Umbilical cord (tissue), 2 donors: ENCODE measurements around the gene PRKAG2. TPM values are rescaled to one million over a fixed set of nuclear protein-coding genes. Genes with fewer than 3 reads are reported as not detected.
A peak's percentile ranks its signal among the peaks of the same experiment; 100 is the strongest.

Source experiments
- DNase-seq: peaks from one replicate; pipeline ENCODE4 v3.0.0-alpha.2; 2015; ENCODE audit warnings: low spot score
- total RNA-seq: library from RNA; depleted of rRNA; stranded (reverse); fragments of >200 nt; gene quantifications from one replicate; pipeline ENCODE4 v1.2.3, GENCODE V29; 2014; ENCODE audit warnings: low replicate concordance; ENCODE audit not compliant: insufficient read depth

Gene PRKAG2
- total RNA-seq, 1 donor from 2014 or later, result 71.7 TPM

DNA sequence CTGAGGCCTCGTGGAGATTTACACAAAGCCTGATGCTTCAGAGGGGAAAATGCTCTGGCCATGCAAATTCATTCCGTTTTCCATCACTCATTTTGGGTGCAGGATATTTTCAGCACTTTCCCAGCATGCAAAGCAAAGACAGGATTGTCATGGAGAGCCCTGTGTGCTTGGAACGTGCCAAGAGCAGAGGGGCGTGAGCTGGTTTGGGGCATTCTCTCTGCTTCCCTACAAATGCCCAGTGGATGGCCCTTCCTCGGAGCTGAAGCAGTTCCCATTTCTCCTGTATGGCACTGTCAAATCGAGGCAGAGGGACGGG is 164.1 kb downstream of the PRKAG2 start:
- peak; percentile 54 for DNase-seq

DNA sequence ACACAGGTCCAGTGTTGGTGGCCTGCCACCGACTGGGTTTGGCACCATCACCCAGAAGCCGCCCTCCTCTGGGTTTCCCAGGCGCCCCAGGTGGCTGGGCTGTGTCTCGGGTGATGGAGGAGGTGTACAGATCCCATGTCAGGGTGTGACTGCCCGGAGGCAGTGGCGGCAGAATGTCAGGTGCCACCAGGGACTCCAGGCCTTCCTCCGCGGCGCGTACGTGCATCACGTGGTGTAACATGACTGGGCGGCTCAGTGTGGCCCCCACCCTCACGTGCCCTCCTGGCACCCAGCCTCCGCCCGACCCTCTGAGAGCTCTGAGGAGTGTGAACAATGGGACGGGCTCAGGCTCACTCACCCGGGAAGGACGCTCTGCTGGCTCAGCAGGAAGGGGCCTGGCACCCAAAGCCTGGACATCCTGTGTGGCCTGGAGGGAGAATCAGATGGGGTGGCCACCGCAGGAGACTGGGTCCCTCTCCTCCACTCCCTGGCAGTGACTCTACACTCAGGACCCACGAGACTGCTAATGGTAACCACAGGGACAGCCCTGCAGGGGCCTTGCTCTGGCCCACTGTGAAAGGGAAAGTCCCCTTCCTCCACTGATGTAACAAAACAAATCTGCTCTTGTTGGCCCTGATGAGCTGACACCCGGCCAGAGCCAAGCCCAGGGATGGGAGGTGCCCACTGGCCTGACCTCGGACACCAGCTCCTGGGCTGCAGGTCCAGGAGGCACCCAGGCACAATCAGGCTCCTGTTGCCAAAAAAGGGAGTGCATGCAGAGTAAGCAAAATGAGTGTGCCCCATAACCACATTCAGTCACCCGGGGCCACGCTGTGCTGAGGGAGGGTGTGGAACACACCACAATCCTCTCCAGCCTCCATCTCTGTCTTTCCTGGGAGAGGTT is 164.8 kb downstream of the PRKAG2 start:
- DNase-seq, result no peak

DNA sequence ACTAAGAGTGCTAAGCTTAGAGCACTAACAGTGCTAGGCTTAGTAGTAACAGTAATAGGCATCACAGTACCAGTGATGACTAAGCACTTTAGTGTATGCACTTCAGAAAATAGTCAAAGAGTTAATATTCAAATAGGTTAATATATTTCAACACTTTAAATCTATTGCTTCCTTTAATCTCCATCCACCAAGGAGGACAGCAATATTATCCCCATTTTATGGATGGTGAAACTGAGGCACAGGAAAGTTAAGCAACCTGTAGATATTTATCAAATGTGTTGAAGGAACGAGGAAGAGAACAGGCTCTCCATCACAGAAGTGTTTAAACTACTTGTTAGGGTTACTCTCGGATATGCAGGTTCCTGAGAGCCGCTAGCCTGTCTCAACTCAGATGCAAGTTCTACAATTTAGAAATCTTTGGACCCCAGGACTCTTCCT is 165.5 kb downstream of the PRKAG2 start:
- DNase-seq, result no peak

DNA sequence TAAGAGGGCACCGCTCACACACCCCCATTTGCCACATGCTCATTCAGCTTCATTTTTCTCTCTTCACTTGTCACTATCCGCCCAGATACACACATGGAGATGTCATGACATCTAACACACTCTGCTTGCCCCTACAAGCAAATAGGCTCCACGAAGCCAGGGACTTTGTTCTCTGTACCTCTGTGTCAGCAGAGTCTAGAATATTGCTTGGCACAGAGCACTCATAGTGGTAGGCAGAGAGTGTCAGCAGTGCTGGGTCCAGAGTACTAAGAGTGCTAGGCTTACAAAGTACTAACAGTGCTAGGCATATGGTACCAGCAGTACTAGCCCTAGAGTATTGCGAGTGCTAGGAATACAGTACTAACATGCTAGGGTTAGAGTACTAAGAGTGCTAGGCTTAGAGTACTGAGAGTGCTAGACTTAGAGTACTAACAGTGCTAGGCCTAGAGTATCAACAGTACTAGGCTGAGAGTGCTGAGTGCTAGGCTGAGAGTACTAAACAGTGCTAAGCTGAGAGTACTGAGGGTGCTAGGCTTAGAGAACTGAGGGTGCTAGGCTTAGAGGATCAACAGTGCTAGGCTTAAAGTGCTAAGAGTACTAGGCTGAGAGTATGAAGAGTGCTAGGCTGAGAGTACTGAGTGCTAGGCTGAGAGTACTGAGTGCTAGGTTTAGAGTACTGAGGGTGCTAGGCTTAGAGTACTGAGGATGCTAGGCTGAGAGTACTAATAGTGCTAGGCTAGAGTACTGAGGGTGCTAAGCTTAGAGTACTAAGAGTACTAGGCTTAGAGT is 166.1 kb downstream of the PRKAG2 start:
- no peak for DNase-seq

DNA sequence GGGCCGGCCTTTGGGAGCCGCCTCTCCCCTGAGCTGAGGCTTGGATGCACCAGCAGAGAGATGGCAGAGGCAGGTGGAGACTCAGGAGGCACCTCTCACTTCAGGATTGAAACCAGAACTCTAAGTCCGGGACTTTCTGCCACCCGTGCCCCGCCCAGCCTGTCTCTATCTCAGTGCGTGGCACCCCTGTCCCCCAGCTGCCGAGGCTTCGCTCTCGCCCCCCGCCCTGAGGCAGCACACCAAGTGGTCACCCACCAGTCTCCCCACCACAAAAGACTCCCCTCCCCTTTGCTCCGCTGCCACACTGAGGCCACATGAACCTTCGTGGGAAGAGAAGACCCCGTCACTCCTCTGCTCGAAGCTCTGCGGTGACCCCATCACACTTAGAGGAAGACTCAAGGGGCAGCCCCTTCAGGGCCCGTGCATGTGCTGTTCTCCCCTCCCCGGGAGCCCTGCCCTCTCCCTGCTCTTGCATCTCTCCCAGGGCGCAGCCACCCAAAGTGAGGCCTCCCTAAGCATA is 166.7 kb downstream of the PRKAG2 start:
- no peak for DNase-seq

DNA sequence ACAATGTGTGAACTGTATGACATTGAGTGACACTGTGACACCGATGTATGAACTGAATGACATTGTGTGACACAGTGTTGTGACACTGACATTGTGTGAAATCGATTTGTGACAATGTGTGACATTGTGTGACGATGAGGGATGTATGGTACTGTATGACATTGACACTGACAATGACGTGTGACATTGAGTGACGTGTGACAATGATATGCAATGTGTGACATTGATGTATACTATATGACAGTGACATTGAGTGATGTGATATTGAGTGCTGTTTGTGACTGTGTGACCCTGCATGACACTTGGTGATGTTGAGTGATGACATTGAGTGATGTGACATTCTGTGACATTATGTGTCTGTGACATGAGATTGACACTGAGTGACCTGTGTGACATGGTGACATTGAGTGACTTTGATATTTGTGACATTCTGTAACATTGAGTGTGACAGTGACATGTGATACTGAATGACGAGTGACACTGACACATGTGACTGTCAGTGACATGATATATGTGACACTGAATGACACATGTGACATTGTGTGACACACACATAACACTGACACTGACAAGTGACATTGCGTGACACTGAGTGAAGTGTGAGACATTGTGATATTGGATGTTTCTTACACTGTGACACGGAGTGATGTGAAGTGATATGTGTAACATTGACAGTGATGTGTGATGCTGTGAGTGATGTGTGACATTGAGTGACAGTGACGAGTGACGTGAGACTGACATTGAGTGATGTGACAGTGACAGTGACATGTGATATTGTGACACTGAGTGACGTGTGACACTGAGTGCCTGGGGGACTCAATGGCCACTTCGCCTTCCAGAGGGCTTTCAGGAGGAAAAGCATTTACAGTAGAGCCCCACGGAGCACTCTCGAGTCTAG is 167.5 kb downstream of the PRKAG2 start:
- no peak for DNase-seq

DNA sequence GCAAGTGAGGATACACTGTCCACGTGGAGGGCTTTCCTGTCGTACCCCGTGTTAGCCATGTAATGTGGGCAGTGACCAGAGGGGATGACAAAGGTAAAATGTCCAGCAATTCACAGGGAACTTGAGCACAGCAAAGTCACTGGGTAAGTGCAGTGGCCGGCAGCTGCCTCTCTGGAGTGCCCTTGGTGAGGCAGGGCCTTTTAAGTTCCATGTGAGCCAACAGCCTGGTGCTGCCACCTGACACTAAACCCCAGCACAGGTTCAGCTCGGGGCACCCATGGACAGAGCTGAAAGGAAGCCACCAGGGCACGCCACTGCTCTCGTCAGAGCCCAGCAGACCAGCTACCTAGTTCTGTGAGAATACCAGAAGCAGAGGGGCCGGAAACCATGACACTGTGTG is 168.3 kb downstream of the PRKAG2 start:
- no peak for DNase-seq

DNA sequence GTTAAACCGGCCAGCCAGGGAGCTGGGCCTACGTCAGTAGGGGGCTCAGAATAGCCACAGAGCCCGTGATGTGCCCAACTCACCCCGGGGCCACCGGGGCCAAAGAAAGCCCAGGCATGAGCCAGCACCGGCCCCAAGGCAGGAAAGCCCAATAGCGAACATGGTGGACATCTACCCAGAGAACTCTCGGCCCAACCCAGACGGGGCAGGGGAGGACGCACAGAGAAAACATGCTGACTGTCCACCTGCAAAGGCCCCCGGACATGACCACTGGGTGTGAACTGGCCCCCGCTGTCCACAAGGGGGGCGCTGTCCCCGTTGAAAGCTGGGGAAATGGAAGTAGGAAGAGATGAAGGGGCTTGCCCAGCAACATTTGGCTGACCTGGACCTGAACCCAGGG is 169.2 kb downstream of the PRKAG2 start:
- DNase-seq, result no peak

DNA sequence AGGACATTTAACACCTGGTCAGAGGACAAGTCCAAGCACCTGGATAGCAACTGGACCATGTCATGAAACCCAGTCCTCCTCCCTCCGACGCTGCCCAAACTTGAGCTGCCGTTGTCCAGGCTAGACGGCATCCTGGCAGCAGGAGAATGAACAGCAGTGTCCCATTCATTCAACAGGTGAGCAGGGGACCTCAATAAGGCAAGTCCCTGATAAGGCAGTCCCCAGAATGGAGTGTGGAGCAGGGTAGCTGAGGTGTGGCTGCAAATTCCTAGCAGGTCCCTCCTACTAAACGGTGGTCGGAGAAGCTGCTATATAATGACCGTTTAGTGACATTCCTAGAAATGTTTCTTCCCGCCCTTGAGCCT is 169.8 kb downstream of the PRKAG2 start:
- no peak for DNase-seq

DNA sequence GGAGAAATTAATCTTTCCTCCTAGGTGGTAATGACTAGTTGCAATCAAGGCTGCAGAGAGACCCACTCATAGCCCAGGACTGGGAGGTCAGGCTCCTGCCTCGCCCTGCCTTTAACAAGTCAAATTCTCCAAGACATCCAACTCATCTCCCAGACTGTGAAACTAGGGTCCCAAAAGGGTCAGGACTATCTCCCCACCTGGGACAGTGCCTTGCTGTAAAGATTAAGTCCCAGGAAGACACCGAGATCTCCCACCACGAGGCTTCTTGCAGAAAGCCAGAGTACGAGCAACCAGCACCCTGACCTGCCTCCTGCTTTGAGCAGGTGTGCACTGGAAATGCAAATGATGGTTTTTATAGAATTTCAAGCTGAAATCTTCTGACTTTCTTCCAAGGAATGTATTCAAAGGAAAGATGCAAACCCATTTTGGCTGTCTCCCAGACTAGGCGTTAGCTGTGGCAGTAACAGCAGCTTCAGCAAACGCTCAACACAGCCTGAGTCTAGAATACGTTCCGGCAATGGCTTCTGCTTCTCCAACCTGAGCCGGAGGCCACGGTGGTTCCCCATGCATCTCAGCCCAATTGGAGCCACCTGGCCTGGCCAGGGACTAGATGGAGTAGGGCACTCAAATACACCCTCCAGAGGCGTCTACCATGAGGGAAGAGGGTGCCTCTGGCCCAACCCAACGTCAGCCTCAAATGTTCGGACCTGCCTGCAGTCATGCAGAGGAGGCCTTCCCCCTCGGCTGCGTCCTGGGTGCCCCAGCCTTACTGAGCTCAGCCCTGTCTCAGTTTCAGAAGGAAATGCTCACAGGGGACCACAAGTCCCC is 170.4 kb downstream of the PRKAG2 start:
- DNase-seq, result peak; percentile 81

DNA sequence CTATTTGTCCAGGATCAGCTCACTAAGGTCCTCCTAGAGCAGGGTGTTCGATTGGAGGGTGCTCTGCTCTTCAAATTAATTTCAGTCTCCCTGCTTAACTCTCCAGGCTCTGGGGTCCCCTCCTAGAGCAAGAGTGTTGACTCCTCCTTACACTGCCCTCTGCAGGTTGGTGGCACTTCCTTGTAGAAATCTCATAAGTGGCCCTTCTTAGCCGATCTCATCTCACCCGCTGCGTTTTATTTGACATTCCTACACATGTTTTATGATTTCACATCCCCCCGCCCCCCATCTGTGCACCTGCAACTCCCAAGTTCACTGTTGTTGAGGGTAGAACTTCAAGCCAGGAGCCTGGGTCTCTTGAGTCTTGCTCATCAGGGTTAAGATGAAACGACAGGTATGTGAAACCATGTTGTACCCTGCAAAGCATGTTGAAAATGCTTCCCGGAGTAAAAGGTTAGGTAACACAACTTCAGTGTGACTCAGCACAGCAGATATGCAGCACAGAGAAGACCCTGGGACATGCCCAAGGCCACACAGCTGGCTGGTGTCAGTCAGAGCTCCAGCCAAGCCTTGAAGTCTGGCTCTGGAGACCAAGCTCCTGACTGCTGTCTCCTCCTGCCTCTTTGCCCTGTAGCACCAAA is 171.2 kb downstream of the PRKAG2 start:
- peak; percentile 58 for DNase-seq

DNA sequence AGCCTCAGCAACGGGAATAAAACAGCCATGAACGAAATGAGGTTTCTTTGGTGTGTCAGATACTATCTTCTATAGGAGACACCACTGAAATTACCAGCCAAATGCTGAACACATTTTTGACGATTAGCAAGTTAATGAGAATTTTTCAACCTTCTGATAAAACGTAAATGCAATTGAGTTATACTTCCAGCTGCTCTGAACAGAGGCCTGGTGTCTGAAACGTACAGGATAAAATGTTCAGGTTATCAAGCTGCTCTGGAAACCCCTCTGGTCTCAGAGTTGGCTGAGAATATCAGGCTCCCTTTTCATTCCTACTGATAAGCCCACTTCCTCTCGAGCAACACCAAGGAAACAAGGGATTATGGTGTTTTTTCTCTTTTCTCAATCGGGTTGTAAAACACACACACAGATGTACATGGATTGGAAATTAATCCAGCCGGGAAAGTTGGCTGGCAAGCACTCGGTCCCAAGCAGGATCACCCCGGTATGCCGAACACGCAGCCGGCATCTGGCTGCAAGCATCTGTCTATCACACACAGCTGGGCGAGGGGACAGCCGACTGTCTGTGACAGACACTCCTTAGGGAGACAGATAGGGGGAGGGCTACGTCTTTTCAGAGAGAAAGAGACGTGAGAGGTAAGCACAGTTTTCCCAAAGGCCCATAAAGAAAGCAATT is 171.8 kb downstream of the PRKAG2 start:
- peak; percentile 52 for DNase-seq

DNA sequence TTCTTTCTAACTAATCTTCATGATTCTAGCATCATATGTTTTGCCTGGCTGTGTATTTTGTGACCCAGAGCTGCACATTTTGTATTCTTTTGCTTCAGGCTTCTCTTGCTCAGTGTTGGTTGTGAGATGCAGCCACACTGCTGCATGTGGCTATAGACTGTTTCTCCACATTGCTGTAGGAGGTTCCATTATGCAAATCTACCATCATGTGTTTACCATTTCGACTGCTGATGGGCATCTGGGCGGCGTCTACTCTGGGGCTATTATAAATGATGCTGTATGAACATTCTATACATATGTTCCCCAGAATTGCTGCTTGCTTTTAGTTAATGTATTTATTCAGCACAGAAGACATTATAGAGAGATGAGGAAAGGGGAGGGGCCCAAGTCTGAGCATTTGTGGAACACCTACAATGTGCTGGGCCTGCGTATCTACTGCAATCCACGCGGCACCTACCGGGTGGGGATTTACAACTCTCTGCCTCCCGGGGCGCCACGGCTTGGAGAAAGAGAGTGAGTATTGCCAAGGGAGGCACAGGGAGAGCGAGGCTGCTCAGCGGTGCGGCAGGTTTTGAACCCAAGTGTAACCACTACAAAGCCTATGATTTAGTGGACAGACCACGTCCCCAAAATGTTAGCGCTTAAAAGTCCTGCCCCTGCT is 172.5 kb downstream of the PRKAG2 start:
- no peak for DNase-seq

DNA sequence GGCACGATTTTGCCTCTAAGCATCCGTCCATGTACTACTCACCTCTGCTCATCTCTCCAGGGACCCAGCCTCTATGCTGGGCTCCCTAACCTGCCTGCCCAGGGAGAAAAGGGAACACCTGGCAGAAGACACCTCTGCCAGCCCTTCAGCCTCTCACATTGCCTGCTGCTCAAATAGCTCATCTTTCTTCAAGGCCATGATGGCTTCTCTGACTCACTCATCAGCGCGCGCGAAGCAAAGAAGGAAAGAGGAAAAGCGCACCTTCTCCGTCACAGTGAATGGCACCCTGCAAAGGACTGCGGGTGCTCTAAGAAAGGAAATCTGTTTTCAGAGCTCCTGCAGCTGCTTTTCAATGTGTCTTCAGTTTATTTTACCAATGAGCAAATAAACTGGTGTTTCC is 174.0 kb downstream of the PRKAG2 start:
- DNase-seq, result no peak

DNA sequence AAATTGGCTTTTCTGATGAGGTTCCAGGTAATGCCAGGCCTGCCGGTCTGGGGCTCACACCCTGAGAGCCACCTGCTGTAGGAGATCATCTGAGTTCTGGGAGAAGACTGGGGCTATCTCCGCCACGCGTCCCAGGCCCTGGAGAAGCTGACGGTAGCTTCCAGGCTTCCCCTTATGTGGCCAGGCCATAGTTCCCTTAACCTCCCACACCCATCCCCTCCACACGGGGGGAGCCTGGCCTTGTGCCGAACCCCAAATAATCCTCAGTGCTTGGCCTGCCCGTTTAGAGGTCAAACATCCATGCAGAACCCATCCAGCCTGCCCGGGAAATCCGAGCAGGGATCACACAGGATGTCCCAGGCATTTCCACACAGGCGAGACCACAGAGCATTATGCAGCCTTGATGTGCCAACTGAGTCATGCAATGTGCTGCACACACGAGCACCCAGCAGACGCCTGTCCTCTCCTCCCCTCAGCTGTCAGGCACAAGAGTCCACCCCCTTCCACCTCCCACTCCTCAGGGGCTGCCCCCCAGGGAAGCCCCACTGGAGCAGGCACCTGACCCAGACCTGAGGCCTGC is 176.2 kb downstream of the PRKAG2 start:
- no peak for DNase-seq

DNA sequence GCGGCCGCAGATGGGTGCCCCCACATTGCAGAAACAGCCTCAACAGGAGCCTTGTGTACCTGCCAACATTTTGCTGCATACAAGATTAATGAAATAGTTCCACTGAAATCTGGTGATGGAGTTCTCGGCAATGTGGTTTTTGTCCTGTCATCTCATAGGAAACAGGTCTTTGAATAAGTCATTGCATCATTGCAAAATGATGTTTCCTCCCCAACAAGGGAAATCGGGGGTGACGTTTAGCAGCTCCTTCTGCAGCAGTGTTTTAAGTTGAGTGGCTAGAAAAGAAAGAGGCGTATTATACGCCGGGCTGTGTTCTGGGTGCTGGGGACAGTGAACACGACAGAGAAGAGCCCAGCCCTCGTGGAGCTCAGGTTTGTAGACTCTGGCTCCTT is 177.0 kb downstream of the PRKAG2 start:
- DNase-seq, result no peak

DNA sequence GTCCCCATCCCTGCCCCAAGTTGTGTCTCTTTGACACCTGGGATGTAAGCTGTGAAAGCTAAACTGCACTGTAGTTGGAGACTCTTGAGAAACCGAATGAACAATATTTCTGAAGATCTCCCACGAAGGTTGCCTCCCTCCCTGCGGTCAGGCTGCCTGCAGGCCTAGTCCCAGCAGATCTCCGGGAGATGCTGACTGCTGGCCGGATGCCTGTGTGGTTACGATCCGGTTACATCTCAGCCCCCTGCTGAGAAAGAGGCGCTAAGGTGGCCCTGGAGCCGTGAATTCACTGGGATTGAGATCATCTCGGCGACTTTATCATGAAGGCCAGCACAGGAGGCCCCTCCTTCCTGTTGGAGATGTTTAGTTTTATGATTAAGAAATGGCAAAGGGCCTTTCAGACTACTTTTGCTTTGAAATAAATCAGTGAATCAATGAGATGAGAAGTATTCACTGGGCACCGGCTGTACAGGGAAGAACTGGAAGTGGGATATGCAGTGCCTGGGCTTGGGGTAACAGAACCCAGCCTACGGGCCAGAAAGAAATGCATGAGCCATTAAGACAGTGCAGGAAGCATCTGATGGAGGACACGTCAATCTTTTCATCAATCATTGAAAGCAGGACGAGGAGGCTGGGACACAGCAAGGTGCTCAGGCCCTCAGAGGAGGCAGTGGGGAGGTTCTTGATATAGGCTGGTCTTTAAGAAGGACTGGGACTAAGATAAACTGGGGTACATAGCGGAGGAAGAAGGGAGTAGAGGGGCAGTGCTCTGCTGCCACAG is 177.6 kb downstream of the PRKAG2 start:
- DNase-seq, result peak; percentile 54

DNA sequence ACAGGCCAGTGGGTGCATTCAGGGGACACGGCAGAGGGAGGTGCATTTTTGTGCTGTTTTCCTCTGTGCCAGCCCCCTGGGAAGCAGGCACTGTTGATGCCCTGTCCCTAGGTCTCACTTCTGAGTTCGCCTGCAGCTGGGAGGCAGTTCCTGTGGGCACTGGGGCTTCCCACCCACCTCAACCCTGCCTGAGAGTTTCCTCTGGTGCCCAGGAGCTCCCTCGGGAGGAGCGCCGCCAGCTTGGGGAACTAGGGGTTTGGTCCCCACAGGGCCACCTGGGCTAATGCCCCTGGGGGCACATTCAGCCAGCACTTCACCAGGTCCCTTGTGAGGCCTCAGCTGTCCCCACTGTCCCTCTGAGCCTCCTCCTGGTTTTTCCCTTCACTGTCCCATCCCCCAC is 179.0 kb downstream of the PRKAG2 start:
- no peak for DNase-seq
